ENCODE measurements around the gene POU2F1. TPM values are rescaled to one million over a fixed set of nuclear protein-coding genes. Genes with fewer than 3 reads are reported as not detected.

Gene POU2F1
- total and polyA plus RNA-seq, 8 donors = 1.2 to 36.2 (median 7.7) TPM

GRCh38 chr1:167198518-167199133 lies 22.1 kb upstream of the POU2F1 start:
- DNase-seq = peak in 1 of 2 donors; percentile 22
- H3K27ac ChIP-seq = no peak overlapping the region
- TF ChIP-seq POLR2AphosphoS5 (IDR thresholded peaks at IDR 0.05) (no peak), CTCF (IDR thresholded peaks at IDR 0.05) (no peak)
- WGBS, 5 donors = 48 to 57% (median 49%) methylated on average over 5 of the region's 5 CpGs
- H3K27me3 ChIP-seq = no peaks in the 10 kb centered on the region
- H3K4me1 ChIP-seq = no peaks in the 10 kb centered on the region
- H3K36me3 ChIP-seq = no peaks in the 10 kb centered on the region
- no peak overlapping the region for H3K4me3 ChIP-seq
- intact Hi-C loops (cut with DNase I; ENCODE audit: low total_unique reads) = no loop called here
- no peaks in the 10 kb centered on the region for H3K9me3 ChIP-seq

GRCh38 chr1:167199656-167200055 lies 21.0 kb upstream of the POU2F1 start:
- no peaks in the 10 kb centered on the region for H3K36me3 ChIP-seq
- no peak overlapping the region for H3K27ac ChIP-seq
- TF ChIP-seq POLR2A (IDR thresholded peaks at IDR 0.05) = no peak
- TF ChIP-seq POLR2AphosphoS5 (IDR thresholded peaks at IDR 0.05) = no peak
- TF ChIP-seq EP300 (IDR thresholded peaks at IDR 0.05) = no peak
- TF ChIP-seq CTCF (IDR thresholded peaks at IDR 0.05) = no peak
- no peaks in the 10 kb centered on the region for H3K4me1 ChIP-seq
- WGBS, 5 donors = 42 to 67% (median 63%) methylated on average over 2 of the region's 2 CpGs
- peaks cover 0 to 6% (median 2%) of the 10 kb centered on the region in 4 donors for H3K9me3 ChIP-seq
- no peaks in the 10 kb centered on the region for H3K27me3 ChIP-seq
- no peak for DNase-seq
- intact Hi-C loops (cut with DNase I; ENCODE audit: low total_unique reads) = no loop called here
- H3K4me3 ChIP-seq = no peak overlapping the region

- WGBS, 5 donors = 83 to 97% (median 90%) methylated on average over 3 to 4 of the region's 4 CpGs
- H3K27me3 ChIP-seq = no peaks in the 10 kb centered on the region
- no peak for DNase-seq
- no peak overlapping the region for H3K27ac ChIP-seq
- intact Hi-C loops (cut with DNase I; ENCODE audit: low total_unique reads) = no loop called here
- H3K4me3 ChIP-seq = no peak overlapping the region
- H3K9me3 ChIP-seq = peaks cover 0 to 8% (median 4%) of the 10 kb centered on the region in 4 donors
- TF ChIP-seq EP300 (IDR thresholded peaks at IDR 0.05) = no peak
- TF ChIP-seq POLR2A (IDR thresholded peaks at IDR 0.05) = no peak
- TF ChIP-seq CTCF (IDR thresholded peaks at IDR 0.05) = no peak
- TF ChIP-seq POLR2AphosphoS5 (IDR thresholded peaks at IDR 0.05) = no peak
- H3K4me1 ChIP-seq = no peaks in the 10 kb centered on the region
- H3K36me3 ChIP-seq = no peaks in the 10 kb centered on the region
Measured at GRCh38 chr1:167200272-167200671, 20.4 kb upstream of the POU2F1 start.

GRCh38 chr1:167200749-167201148 lies 19.9 kb upstream of the POU2F1 start:
- Histone ChIP-seq H3K4me1 (no peaks in the 10 kb centered on the region), H3K9me3 (peaks cover 0 to 8% (median 4%) of the 10 kb centered on the region in 4 donors), H3K36me3 (no peaks in the 10 kb centered on the region), H3K27ac (no peak overlapping the region), H3K27me3 (no peaks in the 10 kb centered on the region), H3K4me3 (no peak overlapping the region)
- DNase-seq = no peak
- intact Hi-C loops (cut with DNase I; ENCODE audit: low total_unique reads) = no loop called here
- TF ChIP-seq CTCF (IDR thresholded peaks at IDR 0.05) (no peak), POLR2AphosphoS5 (IDR thresholded peaks at IDR 0.05) (no peak), POLR2A (IDR thresholded peaks at IDR 0.05) (no peak), EP300 (IDR thresholded peaks at IDR 0.05) (no peak)
- WGBS, 5 donors = 95 to 100% (median 98%) methylated on average over 3 of the region's 3 CpGs

Measured in stomach (tissue), 9 donors.